GM19239 (cell line): Measurements from ENCODE around the gene NECTIN1.

Source experiments
- DNase-seq: peaks from one replicate; pipeline ENCODE4 v3.0.0; 2011; ENCODE audit warnings: low spot score; ENCODE audit not compliant: insufficient read length
- FAIRE-seq: peaks from 2 replicates; lab custom pipeline; 2011; peaks lifted over from hg19 to GRCh38; lab: Jason Lieb, UNC

The NECTIN1 gene

GRCh38 chr11:119728651-119729580 is at the start of gene NECTIN1:
TSS of gene NECTIN1 (minus strand) at chr11:119729200. CDS start at chr11:119728553, 647 bp downstream.
- FAIRE-seq (peak; percentile 57), DNase-seq (peak; percentile 99)

GRCh38 chr11:119778391-119779194 is 49.6 kb upstream of the NECTIN1 start:
- no peak for FAIRE-seq
- no peak for DNase-seq

- DNase-seq: no peak
- FAIRE-seq: no peak
Observed at GRCh38 chr11:119777940-119778339, 48.9 kb upstream of the NECTIN1 start.

GRCh38 chr11:119776651-119777050 is 47.7 kb upstream of the NECTIN1 start:
- DNase-seq: no peak
- FAIRE-seq: no peak

- FAIRE-seq (no peak), DNase-seq (no peak)
Observed at GRCh38 chr11:119776031-119776636, 47.1 kb upstream of the NECTIN1 start.

- DNase-seq: no peak
- FAIRE-seq: no peak
Observed at GRCh38 chr11:119774172-119774763, 45.3 kb upstream of the NECTIN1 start.

GRCh38 chr11:119772641-119773415 is 43.8 kb upstream of the NECTIN1 start:
- no peak for FAIRE-seq
- no peak for DNase-seq

GRCh38 chr11:119772076-119772475 is 43.1 kb upstream of the NECTIN1 start:
- no peak for FAIRE-seq
- no peak for DNase-seq

GRCh38 chr11:119771172-119771770 is 42.3 kb upstream of the NECTIN1 start:
- DNase-seq (no peak), FAIRE-seq (no peak)

GRCh38 chr11:119765628-119766027 is 36.6 kb upstream of the NECTIN1 start:
- DNase-seq (no peak), FAIRE-seq (no peak)

- no peak for DNase-seq
- FAIRE-seq: no peak
Observed at GRCh38 chr11:119764108-119764868, 35.3 kb upstream of the NECTIN1 start.

GRCh38 chr11:119763071-119763728 is 34.2 kb upstream of the NECTIN1 start:
- no peak for FAIRE-seq
- DNase-seq: no peak

- FAIRE-seq (no peak), DNase-seq (no peak)
Observed at GRCh38 chr11:119759747-119760412, 30.9 kb upstream of the NECTIN1 start.

- FAIRE-seq (no peak), DNase-seq (no peak)
Observed at GRCh38 chr11:119759324-119759723, 30.3 kb upstream of the NECTIN1 start.

- DNase-seq (no peak), FAIRE-seq (no peak)
Observed at GRCh38 chr11:119758291-119758690, 29.3 kb upstream of the NECTIN1 start.

- no peak for FAIRE-seq
- no peak for DNase-seq
Observed at GRCh38 chr11:119757378-119757777, 28.4 kb upstream of the NECTIN1 start.

GRCh38 chr11:119756169-119756865 is 27.3 kb upstream of the NECTIN1 start:
- DNase-seq (no peak), FAIRE-seq (no peak)
